Spleen (tissue), 11 donors: ENCODE data around the gene ATG7. TPM values are rescaled to one million over a fixed set of nuclear protein-coding genes. Genes with fewer than 3 reads are reported as not detected.

Experiments used
- DNase-seq: peaks from one replicate; pipeline ENCODE4 v3.0.0-alpha.2; 2020
- H3K27ac ChIP-seq, 8 donors: fragments of 200-600 bp; sonication (generic) in 7 of 8; 1 replicate in 4 of 8; 2 replicates in 4 of 8; pipeline versions ENCODE4 v1.5.0 to v1.8.0; 2016 to 2021; ENCODE audit warnings: inconsistent platforms in 4 of 8, mild to moderate bottlenecking in 4 of 8, moderate library complexity in 1 of 8
- H3K27me3 ChIP-seq, 7 donors: fragments of 200-600 bp; sonication (generic) in 6 of 7; replicated peaks in 1 of 7; 1 replicate in 4 of 7; 2 replicates in 3 of 7; pipeline versions ENCODE4 v1.5.0 to v1.8.0; 2016 to 2021; ENCODE audit warnings: inconsistent platforms in 3 of 7, mild to moderate bottlenecking in 1 of 7
- H3K36me3 ChIP-seq, 6 donors: fragments of 200-600 bp; sonication (generic) in 5 of 6; 1 replicate in 4 of 6; 2 replicates in 2 of 6; pipeline versions ENCODE4 v1.5.0 to v1.8.0; 2016 to 2021; ENCODE audit warnings: inconsistent platforms in 2 of 6
- H3K4me1 ChIP-seq, 6 donors: fragments of 200-600 bp; sonication (generic) in 5 of 6; 1 replicate in 3 of 6; 2 replicates in 3 of 6; pipeline versions ENCODE4 v1.5.0 to v1.8.0; 2016 to 2021; ENCODE audit warnings: inconsistent platforms in 3 of 6
- H3K4me3 ChIP-seq, 8 donors: fragments of 200-600 bp; sonication (generic) in 7 of 8; 1 replicate in 4 of 8; 2 replicates in 4 of 8; pipeline versions ENCODE4 v1.5.0 to v1.8.0; 2016 to 2021; ENCODE audit warnings: inconsistent platforms in 4 of 8, mild to moderate bottlenecking in 4 of 8, moderate library complexity in 2 of 8
- H3K9me3 ChIP-seq, 8 donors: fragments of 200-600 bp; sonication (generic) in 7 of 8; 1 replicate in 4 of 8; 2 replicates in 4 of 8; pipeline versions ENCODE4 v1.5.0 to v1.8.0; 2016 to 2021; ENCODE audit warnings: inconsistent platforms in 4 of 8
- POLR2A ChIP-seq, 3 donors: fragments of 450-650 bp; IDR thresholded peaks; one replicate each; pipeline ENCODE4 v1.5.1; 2017; ENCODE audit warnings: antibody characterized with exemption in 3 of 3, mild to moderate bottlenecking in 1 of 3
- POLR2AphosphoS5 ChIP-seq, 3 donors: sonication (generic); formaldehyde crosslinking; IDR thresholded peaks; one replicate each; pipeline ENCODE4 v1.5.1; 2017; ENCODE audit warnings: antibody characterized with exemption in 3 of 3
- WGBS, 5 donors: extraction: QIAGEN DNeasy Blood & Tissue Kit in 3 of 5; methylation state at CpG; one replicate each; pipeline versions ENCODE4 v1.1.5 to v1.1.7; 2013 to 2018; 5-methylcytosine and 5-hydroxymethylcytosine counted together
- intact Hi-C: fragments of 100-400 bp; cut with DNase I; formaldehyde crosslinking; loops from one replicate; pipeline ENCODE4 v1.15.0; 2023; ENCODE audit warnings: low total_unique reads
- polyA plus RNA-seq, 3 donors: library from polyadenylated mRNA; stranded (reverse); fragments of 200-250 nt; gene quantifications; one replicate each; pipeline ENCODE4 v1.2.1, GENCODE V29; 2013
- total RNA-seq, 7 donors: library from RNA; depleted of rRNA in 3 of 7; stranded (reverse); fragments of >200 nt in 3 of 7; fragmentation: NEBNext Ultra II Directional in 4 of 7; extraction: Animal tissue kit (Norgen Biotek cat#: 25700) in 4 of 7; gene quantifications; one replicate each; pipeline versions ENCODE4 v1.1.0 to v1.2.1, GENCODE V29; 2016 to 2021
- TF ChIP-seq, protein P1 (sequence below), 11 experiments: fragments of 200-600 bp in 7 of 11; fragments of 450-650 bp in 4 of 11; sonication (generic) in 4 of 11; IDR thresholded peaks in 8 of 11; conservative IDR thresholded peaks in 3 of 11; 1 replicate in 7 of 11; 2 replicates in 4 of 11; pipeline versions ENCODE4 v1.4.0 to v1.8.0; 2016 to 2021; ENCODE audit warnings: antibody characterized with exemption in 11 of 11, inconsistent platforms in 4 of 11, mild to moderate bottlenecking in 1 of 11
- donor health status: healthy with polysubstance abuse.
- donor health status: DM: no; HTN: no; CAD: no; lungs with moderate emphysema.
- donor health status: DM: no; HTN: no; CAD: no.
- donor health status: Bipolar disorder and iron deficiency.
- donor health status: healthy.
- donor health status: DM: no; HTN: no; CAD: no.
- donor health status: DM: yes; HTN: yes; CAD: no.

The ATG7 gene
- total and polyA plus RNA-seq, 10 donors, result 7.5 to 114 (median 77.1) TPM

DNA sequence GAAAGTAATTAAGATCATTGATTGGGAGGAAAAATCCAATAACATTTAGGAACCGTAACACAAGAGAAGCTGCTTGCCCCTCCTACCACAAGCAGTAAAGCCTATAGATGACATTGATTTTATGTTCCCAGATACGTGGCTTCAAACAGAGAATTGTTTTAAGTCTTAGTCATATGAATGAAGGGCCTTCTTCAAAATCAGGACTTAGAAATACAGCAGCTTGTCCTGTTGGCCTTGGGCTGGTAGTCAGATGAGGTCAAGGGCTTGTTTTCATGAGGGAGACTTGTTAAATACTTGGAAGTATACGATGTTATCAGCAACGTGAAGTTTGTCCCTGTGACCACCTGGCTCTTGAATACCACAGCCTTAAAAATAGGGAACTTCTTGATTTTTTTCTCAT is 257.1 kb downstream of the ATG7 start:
- H3K36me3 ChIP-seq, result peaks cover 0 to 25% (median 0%) of the 10 kb centered on the region in 6 donors
- intact Hi-C loops, result no loop called here
- H3K27ac ChIP-seq, result no peak overlapping the region
- H3K4me3 ChIP-seq, result no peak overlapping the region
- TF ChIP-seq POLR2AphosphoS5 (IDR thresholded peaks at IDR 0.05), result no peak
- TF ChIP-seq POLR2A (IDR thresholded peaks at IDR 0.05), result no peak
- TF ChIP-seq, protein P1, sequence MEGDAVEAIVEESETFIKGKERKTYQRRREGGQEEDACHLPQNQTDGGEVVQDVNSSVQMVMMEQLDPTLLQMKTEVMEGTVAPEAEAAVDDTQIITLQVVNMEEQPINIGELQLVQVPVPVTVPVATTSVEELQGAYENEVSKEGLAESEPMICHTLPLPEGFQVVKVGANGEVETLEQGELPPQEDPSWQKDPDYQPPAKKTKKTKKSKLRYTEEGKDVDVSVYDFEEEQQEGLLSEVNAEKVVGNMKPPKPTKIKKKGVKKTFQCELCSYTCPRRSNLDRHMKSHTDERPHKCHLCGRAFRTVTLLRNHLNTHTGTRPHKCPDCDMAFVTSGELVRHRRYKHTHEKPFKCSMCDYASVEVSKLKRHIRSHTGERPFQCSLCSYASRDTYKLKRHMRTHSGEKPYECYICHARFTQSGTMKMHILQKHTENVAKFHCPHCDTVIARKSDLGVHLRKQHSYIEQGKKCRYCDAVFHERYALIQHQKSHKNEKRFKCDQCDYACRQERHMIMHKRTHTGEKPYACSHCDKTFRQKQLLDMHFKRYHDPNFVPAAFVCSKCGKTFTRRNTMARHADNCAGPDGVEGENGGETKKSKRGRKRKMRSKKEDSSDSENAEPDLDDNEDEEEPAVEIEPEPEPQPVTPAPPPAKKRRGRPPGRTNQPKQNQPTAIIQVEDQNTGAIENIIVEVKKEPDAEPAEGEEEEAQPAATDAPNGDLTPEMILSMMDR (IDR thresholded peaks at IDR 0.05 in 8 of 11, conservative IDR thresholded peaks at IDR 0.05 in 3 of 11), result no peak
- DNase-seq, result no peak
- no peaks in the 10 kb centered on the region for H3K4me1 ChIP-seq
- no peaks in the 10 kb centered on the region for H3K27me3 ChIP-seq
- 70 to 76% (median 73%) methylated on average over 4 of the region's 4 CpGs for WGBS, 5 donors
- peaks cover 0 to 3% (median 0%) of the 10 kb centered on the region in 8 donors for H3K9me3 ChIP-seq

DNA sequence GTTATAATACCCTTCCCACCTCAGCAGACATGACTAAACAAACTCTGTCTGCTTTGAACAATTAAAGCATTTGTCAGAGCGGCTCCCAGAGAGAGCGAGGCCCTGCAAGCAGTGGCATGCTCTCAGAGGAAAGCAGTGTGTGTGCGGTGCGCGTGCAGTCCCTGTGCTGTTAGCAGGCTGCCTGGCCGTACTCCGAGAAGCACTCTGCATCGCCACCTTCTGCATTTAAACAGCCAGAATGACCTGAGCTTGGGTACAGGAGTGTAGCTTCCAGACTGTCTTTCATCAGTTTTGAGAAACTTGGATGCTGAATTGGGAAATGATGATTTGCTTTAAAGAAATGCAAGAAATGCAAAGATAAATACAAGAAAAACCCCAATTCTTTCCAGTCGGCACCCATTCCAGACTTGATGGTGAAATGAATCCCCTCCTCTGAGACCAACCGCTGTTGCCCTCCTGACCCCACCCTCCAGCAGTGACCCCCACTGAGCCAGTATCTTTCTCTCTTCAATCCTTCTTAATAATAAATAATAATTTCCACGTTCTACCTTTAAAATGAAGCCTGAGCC is 258.0 kb downstream of the ATG7 start:
- Histone ChIP-seq H3K27me3 (no peaks in the 10 kb centered on the region), H3K4me3 (no peak overlapping the region), H3K36me3 (peaks cover 0 to 34% (median 0%) of the 10 kb centered on the region in 6 donors), H3K27ac (no peak overlapping the region), H3K9me3 (peaks cover 0 to 3% (median 0%) of the 10 kb centered on the region in 8 donors), H3K4me1 (no peaks in the 10 kb centered on the region)
- TF ChIP-seq POLR2A (IDR thresholded peaks at IDR 0.05) (no peak), POLR2AphosphoS5 (IDR thresholded peaks at IDR 0.05) (no peak)
- TF ChIP-seq, protein P1 (IDR thresholded peaks at IDR 0.05 in 8 of 11, conservative IDR thresholded peaks at IDR 0.05 in 3 of 11), result no peak
- 93 to 97% (median 96%) methylated on average over 9 to 11 of the region's 11 CpGs for WGBS, 5 donors
- DNase-seq, result no peak
- intact Hi-C loops, result no loop called here

DNA sequence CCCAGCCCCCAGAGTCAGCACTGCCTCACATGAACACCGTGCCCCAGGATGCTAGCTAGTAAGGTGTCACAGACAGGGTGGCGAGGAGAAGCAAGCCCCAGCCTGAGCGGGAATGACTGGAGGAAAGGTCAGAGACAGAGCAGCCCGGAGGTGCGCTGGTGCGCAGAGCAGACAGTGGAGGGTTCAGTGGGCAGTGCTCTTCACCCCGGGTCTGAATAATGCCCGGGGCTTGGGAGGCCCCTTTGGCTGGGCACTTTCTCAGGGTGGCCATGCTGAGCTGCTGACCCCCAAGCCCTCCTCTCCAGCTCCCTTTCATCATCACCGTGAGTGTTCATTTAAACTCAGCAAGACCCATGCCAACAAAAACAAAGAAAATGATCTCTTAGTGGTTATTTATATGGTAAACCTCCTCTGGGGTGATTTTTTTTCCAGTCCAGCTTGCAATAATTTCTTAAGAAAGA is 260.8 kb downstream of the ATG7 start:
- intact Hi-C loops, result no loop called here
- Histone ChIP-seq H3K27ac (no peak overlapping the region), H3K36me3 (peaks cover 0 to 32% (median 0%) of the 10 kb centered on the region in 6 donors)

DNA sequence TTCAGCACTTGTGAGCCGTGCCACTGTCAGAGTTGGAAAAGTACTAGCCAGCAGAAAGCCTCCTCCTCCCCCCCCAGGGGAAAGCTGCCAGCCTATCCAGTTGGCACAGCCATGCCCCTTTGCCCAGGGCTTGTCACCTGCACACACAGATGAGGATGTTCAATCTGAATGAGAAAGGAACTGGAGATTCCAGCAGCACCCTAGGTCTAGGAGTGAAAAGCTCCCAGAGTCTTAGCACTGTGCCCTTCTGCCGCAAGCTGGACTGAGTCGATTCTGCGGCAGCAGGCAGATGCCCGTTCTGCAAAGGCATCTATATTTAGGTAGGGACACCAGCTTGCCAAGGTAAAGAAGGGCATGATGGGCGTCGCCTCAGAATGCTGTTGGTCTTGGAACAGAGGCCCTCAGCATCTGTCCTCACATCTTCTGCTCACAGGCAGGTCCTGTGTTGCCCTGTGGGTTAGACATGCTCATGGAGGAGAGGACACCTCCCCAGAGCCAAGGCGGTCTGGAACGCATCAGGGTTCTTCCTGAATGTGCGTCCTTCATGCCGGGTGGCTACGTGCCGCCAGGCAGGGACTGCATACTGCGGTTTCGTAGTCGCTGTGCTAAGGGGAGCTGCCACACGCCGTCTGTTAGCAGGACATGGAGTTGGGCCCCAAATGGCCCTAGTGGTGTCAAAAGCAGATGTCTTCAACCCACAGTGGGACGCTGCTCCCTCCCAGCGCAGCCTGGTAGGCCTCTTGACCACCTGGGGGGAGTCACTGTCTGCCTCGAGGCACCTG is 262.0 kb downstream of the ATG7 start:
- DNase-seq, result no peak
- TF ChIP-seq POLR2AphosphoS5 (IDR thresholded peaks at IDR 0.05) (peak in 1 of 3 donors; percentile 23), POLR2A (IDR thresholded peaks at IDR 0.05) (no peak)
- TF ChIP-seq, protein P1 (IDR thresholded peaks at IDR 0.05 in 8 of 11, conservative IDR thresholded peaks at IDR 0.05 in 3 of 11), result no peak
- Histone ChIP-seq H3K27me3 (no peaks in the 10 kb centered on the region), H3K9me3 (no peaks in the 10 kb centered on the region), H3K4me1 (no peaks in the 10 kb centered on the region), H3K4me3 (no peak overlapping the region), H3K36me3 (peaks cover 0 to 27% (median 0%) of the 10 kb centered on the region in 6 donors), H3K27ac (no peak overlapping the region)
- intact Hi-C loops, result no loop called here
- 90 to 96% (median 95%) methylated on average over 14 to 21 of the region's 21 CpGs for WGBS, 5 donors

More for the DNA sequence above, 260.8 kb downstream of the ATG7 start:
- 92 to 98% (median 95%) methylated on average over 9 of the region's 9 CpGs for WGBS, 5 donors
- TF ChIP-seq POLR2A (IDR thresholded peaks at IDR 0.05), result no peak
- H3K9me3 ChIP-seq, result no peaks in the 10 kb centered on the region
- H3K4me3 ChIP-seq, result no peak overlapping the region
- H3K27me3 ChIP-seq, result no peaks in the 10 kb centered on the region
- H3K4me1 ChIP-seq, result no peaks in the 10 kb centered on the region
- no peak for DNase-seq
